Measurements from ENCODE around the gene DAP3.

GRCh38 chr1:155715777-155716176 lies 26.9 kb downstream of the DAP3 start:
- no peak for TF ChIP-seq CTCF (IDR thresholded peaks at IDR 0.05)
- no peak for TF ChIP-seq POLR2A (IDR thresholded peaks at IDR 0.05)

All from upper lobe of left lung (tissue), 4 donors.